GM19238 (cell line): Measurements from ENCODE around the gene ZCRB1.
"Not testable (repeated sequence)": the region's sequence is repeated elsewhere in the genome, so short reads cannot be mapped to it uniquely, and the experiment has no call there.

Source experiments
- DNase-seq: peaks from one replicate; pipeline ENCODE4 v3.0.0; 2011; ENCODE audit warnings: low spot score; ENCODE audit not compliant: insufficient read length

Gene ZCRB1

GRCh38 chr12:42325653-42326474 is at the start of gene ZCRB1, which contains the start of gene PPHLN1:
Gene ZCRB1 (minus strand): TSS chr12:42326094. CDS start chr12:42324102, 1,992 bp downstream.
Gene PPHLN1 (plus strand): TSS chr12:42326167. CDS start chr12:42335903, 9,736 bp downstream.
- peak; percentile 67 for DNase-seq

GRCh38 chr12:42373669-42374068 is 47.8 kb upstream of the ZCRB1 start:
- DNase-seq, result no peak

- DNase-seq, result no peak
Measured at GRCh38 chr12:42372154-42372791, 46.4 kb upstream of the ZCRB1 start.

- no peak for DNase-seq
Measured at GRCh38 chr12:42370013-42370412, 44.1 kb upstream of the ZCRB1 start.

GRCh38 chr12:42365486-42365885 is 39.6 kb upstream of the ZCRB1 start:
- no peak for DNase-seq

- DNase-seq, result no peak
Measured at GRCh38 chr12:42364692-42365091, 38.8 kb upstream of the ZCRB1 start.

- no peak for DNase-seq
Measured at GRCh38 chr12:42362647-42363260, 36.9 kb upstream of the ZCRB1 start.

GRCh38 chr12:42361909-42362646 is 36.2 kb upstream of the ZCRB1 start:
- no peak for DNase-seq

GRCh38 chr12:42360747-42361403 is 35.0 kb upstream of the ZCRB1 start:
- DNase-seq, result peak; percentile 14

GRCh38 chr12:42356344-42356743 is 30.4 kb upstream of the ZCRB1 start:
- no peak for DNase-seq

- not testable (repeated sequence) for DNase-seq
Measured at GRCh38 chr12:42350021-42350407, 24.1 kb upstream of the ZCRB1 start.

GRCh38 chr12:42349119-42350020 is 23.5 kb upstream of the ZCRB1 start:
- not testable (repeated sequence) for DNase-seq

- DNase-seq, result no peak
Measured at GRCh38 chr12:42346403-42347002, 20.6 kb upstream of the ZCRB1 start.

- DNase-seq, result no peak
Measured at GRCh38 chr12:42343721-42344120, 17.8 kb upstream of the ZCRB1 start.

- no peak for DNase-seq
Measured at GRCh38 chr12:42342028-42342427, 16.1 kb upstream of the ZCRB1 start.

GRCh38 chr12:42338280-42338679 is 12.4 kb upstream of the ZCRB1 start:
- DNase-seq, result no peak

GRCh38 chr12:42336286-42336685 is 10.4 kb upstream of the ZCRB1 start:
- DNase-seq, result no peak

- DNase-seq, result peak; percentile 11
Measured at GRCh38 chr12:42332301-42333285, 6.7 kb upstream of the ZCRB1 start.
